NCI-H2196 (cell line): ENCODE results near the gene RSPH10B.
"Not testable (repeated sequence)": the region's sequence is repeated elsewhere in the genome, so short reads cannot be mapped to it uniquely, and the experiment has no call there.

Experiments used
- DNase-seq: peaks from one replicate; lab custom pipeline; 2025; ENCODE audit not compliant: unreplicated experiment; lab: John Stamatoyannopoulos, UW

The RSPH10B gene

DNA sequence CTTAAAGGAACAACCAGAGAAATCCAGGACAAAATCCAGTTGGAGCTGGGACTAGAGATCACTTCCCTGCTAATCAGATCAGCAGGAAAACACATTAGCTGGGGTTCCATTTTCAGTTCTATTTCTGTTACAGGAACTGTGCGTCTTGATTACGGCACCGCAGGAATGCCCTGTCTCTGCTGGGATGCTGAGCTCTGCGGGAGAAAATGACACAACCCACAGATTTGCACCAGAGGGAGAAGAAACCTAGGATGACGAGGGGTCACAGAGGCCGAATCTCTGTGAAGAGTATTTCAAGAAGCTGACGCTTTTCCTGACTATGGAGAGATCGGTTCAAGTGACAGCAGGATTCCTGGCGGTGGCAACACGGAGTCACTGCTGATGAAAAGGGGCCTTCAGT, 40.2 kb downstream of the RSPH10B start:
- DNase-seq: not testable (repeated sequence)

GRCh38 chr7:5926263-5926870, 44.1 kb downstream of the RSPH10B start:
- not testable (repeated sequence) for DNase-seq

GRCh38 chr7:5924630-5925029, 45.9 kb downstream of the RSPH10B start:
- not testable (repeated sequence) for DNase-seq

GRCh38 chr7:5924180-5924579, 46.3 kb downstream of the RSPH10B start:
- not testable (repeated sequence) for DNase-seq

DNA sequence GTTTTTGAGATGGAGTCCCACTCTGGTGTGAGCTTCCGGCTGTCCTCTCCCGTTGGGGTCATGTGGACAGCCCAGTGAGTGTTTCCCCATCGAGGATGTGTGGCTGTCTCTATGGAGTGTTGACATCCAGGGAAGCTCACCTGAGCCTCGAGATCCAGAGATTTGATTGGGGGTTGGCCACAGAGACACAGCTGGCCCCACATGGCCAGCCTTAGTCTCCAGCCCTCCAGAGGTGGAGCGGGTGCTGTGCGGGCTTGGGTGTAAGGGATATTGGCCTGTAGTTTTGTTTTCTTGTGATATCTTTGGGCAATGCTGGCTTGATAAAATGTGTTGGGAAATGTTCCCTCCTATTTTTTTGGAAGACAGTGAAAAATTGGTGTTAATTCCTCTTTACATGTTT, 54.0 kb downstream of the RSPH10B start:
- DNase-seq: not testable (repeated sequence)

DNA sequence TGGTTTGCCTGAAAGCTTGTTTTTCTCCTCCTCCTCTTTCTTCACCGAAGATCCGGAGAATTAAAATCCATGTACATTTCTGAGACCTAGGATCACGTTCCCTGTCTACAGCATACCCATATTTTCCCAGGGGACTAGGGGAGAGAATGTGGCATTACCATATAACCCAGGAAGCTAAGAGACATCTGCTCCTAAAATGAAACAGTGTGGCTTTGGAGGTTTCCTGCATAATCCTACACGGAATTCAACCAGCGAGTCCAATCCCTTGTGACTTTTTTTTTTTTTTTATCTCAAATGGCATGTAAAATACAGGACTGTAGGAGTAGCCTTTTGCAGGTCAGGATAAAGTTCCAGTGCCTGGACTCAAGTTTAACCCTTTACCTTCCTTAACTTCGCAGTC, 61.7 kb downstream of the RSPH10B start:
- not testable (repeated sequence) for DNase-seq

DNA sequence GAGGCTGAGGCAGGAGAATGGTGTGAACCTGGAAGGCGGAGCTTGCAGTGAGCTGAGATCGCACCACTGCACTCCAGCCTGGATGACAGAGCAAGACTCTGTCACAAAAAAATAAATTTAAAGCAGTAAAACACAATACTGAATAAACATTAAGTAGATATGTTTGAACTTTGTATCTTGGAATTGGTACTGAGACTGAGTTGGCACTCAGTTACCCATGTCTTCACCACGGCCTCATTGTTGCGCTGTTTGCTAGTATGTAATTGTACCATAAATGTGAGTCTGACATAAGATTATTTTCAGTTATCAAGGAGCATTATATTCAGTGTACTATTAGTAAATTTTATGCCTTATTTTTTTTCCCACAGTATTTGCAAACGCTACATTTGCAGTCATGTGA, 65.8 kb downstream of the RSPH10B start:
- DNase-seq: not testable (repeated sequence)

GRCh38 chr7:5903002-5903401, 67.5 kb downstream of the RSPH10B start:
- not testable (repeated sequence) for DNase-seq

- DNase-seq: peak; percentile 56
Observed at GRCh38 chr7:5898480-5899224, 71.8 kb downstream of the RSPH10B start, which contains the start of gene CCZ1. Gene CCZ1 (plus strand): TSS chr7:5898733. CDS start chr7:5898800, 67 bp downstream.

DNA sequence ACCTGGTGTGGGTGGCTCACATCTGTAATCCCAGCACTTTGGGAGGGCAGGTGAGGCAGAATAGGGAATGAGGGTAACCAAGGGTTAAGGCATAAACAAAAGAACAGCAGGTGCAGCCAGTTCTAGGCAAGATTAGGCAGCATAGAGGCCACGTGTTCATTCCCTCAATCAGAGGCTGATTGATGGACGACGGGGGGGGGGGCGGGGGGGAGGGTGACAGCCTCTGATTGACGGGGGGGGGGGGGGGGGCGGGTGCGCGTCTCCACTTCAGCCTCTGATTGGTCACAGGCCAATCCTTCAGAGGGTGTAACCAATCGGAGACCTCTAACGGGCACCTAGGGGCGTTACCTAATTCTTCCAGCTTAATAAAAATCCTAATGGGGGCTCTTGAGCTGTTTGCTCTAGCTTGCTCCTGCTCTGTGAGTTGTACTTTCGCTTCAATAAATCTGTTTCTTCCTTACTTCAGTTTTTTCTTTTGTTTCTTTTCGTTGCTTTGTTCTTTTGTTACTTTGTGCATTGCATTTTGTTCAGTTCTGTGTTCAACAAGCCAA, 73.0 kb downstream of the RSPH10B start:
- not testable (repeated sequence) for DNase-seq

DNA sequence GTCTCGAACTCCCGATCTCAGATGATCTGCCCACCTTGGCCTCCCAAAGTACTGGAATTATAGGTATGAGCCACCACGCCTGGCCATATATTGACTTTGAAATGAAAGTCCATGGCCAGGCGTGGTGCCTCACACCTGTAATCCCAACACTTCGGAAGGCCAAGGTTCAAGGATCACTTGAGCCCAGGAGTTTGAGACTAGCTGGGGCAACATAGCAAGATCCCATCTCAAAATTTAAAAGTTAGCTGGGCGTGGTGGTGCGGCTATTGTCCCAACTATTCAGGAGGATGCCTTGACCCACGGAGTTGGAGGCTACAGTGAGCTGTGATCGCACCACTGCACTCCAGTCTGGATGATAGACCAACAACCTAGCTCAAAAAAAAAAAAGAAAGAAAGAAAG, 78.0 kb downstream of the RSPH10B start:
- DNase-seq: no peak

DNA sequence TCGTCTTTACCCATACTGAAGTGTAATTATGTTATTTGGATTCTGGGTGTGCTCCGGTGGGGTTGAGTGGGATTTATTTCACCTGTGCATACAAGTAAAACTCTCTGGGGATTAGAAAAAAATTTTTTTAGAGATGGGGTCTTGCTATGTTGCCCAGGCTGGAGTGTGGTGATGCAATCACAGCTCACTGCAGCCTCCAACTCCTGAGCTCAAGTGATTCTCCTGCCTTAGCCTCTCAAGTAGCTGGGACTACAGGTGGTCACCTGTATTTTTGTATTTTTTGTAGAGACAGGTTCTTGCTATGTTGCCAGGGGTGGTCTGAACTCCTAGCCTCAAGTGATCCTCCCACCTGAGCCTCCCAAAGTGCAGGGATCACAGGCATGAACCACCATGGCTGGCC, 80.2 kb downstream of the RSPH10B start:
- DNase-seq: not testable (repeated sequence)

- DNase-seq: peak; percentile 23
Observed at GRCh38 chr7:5888021-5888420, 82.5 kb downstream of the RSPH10B start.

GRCh38 chr7:5884431-5884830, 86.1 kb downstream of the RSPH10B start:
- not testable (repeated sequence) for DNase-seq

DNA sequence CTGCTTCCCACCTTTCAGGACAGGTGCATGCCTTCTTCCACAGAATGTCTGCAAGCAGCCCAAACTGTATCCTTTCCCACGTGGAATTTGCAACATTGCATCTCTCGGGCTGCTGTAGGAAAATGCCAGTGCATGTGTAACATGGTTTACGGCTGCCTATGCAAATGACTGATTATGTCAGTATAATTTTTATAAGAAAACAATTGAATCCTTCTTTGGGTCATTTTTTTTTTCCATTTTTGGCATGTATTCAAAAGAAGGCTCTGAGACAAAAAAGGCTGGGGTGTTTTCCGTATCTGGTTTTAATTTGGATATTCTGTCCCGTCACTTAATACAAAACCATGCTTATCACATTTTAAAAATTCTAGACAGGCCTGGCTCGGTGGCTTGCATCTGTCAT, 90.4 kb downstream of the RSPH10B start:
- DNase-seq: not testable (repeated sequence)

DNA sequence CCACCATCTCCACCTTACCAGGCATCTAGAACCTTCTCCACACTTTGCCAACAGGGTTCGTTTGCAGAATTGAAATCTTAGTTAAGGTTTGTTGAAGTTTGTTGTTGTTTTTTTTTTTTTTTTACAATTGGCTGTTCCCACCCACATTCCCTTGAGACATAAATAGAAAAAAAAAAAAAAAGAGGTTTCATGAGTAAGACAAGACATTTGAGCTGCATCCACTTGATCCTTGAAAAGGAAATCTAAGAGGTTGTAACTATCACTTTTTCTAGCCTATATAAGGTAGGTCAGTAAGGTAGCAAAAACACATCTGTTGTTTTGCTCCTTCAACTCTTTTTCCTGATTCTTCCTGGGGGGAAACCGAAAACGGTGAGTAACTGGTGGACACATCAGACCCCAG, 90.9 kb downstream of the RSPH10B start:
- not testable (repeated sequence) for DNase-seq
